Activated CD8-positive, alpha-beta memory T cell treated with anti-CD3 and anti-CD28 coated beads for 48 hours (primary cell): ENCODE results near the gene NSF.

Experiments
- DNase-seq, 3 experiments: peaks; one replicate each; pipeline ENCODE4 v3.0.0-alpha.2; 2020; ENCODE audit warnings: low read depth in 2 of 3, low spot score in 2 of 3

The NSF gene

DNA sequence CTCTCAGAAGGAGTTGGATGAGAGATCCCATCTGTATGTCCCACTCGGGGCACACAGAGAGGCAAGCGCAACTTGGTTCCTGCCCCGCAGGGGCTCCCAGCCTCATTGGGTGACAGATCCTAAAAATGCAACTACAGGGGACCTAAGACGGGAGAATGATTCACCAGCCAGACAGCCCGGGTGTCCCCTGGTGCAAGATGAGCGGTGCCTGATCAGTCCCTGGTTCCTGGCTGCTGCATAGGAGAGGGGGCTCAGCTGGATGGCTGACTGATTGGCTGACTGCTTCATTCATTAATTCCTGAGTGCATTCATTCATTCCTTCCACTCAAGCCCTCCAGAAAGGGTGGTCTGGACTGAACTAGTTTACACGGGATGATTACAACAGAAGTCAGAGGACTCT, 206.1 kb downstream of the NSF start:
- DNase-seq, result no peak

GRCh38 chr17:46796956-46797530, 206.6 kb downstream of the NSF start:
- no peak for DNase-seq

GRCh38 chr17:46800573-46800972, 210.1 kb downstream of the NSF start:
- DNase-seq, result no peak

DNA sequence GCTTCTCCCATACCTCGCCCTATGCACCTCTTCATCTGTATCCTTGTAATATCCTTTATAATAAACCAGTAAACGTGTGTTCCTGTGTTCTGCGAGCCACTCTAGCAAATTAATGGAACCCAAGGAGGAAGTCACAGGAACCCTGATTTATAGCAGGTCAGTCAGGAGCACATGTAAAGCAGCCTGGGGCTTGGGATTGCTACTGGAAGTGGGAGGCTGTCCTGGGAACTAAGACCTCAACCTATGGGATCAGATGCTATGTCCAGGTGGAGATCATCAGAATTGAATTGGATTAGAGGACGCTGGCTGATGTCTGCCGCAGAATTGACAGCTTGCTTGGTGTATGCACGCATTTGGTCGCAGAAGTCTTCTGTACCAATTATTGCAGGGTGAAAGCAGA, 212.3 kb downstream of the NSF start:
- no peak for DNase-seq

- no peak for DNase-seq
Measured at GRCh38 chr17:46803544-46803943, 213.1 kb downstream of the NSF start.

DNA sequence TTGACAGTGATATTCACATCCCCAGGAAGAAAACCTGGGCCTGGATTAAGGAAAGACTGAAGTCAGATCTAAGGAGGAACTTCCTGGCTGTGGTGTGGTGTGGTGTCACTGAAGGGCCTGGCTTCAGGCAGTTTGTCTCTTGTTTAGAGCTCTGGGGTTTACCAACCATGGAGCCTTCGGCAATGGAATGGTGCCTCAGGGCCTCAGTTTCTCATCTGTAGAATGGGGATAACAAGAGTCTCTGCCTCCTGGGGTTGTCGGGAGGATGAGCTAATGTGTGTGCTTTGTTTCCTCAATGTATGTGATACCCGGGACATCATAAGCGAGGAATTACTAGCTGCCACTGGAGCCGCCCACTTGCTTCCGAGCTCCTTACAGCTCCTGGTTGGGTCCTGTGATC, 215.3 kb downstream of the NSF start:
- no peak for DNase-seq
